22Rv1 (cell line): ENCODE data around the gene MERTK.

Source experiments
- H3K27ac ChIP-seq: fragments of 450-650 bp; 2 replicates; pipeline ENCODE4 v1.5.1; 2017
- ZFX ChIP-seq: fragments of 450-650 bp; IDR thresholded peaks from 2 replicates; pipeline ENCODE4 v1.6.1; 2017; ENCODE audit warnings: antibody characterized with exemption, borderline replicate concordance
- TF ChIP-seq, protein P1 (sequence below): fragments of 450-650 bp; IDR thresholded peaks from 2 replicates; pipeline ENCODE4 v1.5.1; 2017; ENCODE audit warnings: mild to moderate bottlenecking

The MERTK gene

DNA sequence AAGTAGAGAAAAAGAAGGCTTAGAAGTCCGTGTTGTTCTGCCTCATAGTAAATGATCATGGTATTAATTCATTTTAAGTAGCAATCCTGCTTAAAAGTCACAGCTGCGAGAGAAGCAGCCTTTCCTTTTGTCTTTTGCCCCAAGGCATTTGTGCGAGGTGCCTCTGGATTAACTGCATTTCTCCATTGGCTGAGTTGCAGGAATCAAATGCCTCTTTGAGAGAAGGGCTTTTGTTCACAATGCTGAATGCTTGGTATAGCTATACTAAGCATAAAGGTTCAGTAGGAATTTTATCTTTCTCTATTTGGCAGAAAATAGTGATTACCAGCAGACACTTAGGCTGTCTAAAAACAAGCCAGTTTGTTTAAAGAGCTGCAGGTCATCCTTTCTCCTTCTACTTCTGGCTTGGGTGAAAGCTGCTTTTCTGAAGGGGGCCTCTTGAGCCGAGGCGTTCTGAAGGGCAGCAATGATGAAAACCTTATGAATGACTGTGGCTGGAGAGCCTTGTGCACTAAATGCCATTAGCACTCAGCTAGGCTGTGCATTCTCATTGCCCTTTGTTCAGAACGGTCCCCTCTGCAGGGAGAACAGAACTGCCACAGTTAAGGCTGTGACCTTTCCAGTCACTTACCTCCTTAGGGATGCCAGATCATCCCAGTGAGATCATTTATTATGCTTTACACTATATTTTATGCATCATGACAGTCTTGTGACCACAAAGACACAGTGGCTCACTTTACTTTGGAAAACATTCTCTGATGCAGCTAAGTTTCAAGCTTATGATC is 87.9 kb downstream of the MERTK start:
- H3K27ac ChIP-seq, result no peak overlapping the region
- TF ChIP-seq, protein P1, sequence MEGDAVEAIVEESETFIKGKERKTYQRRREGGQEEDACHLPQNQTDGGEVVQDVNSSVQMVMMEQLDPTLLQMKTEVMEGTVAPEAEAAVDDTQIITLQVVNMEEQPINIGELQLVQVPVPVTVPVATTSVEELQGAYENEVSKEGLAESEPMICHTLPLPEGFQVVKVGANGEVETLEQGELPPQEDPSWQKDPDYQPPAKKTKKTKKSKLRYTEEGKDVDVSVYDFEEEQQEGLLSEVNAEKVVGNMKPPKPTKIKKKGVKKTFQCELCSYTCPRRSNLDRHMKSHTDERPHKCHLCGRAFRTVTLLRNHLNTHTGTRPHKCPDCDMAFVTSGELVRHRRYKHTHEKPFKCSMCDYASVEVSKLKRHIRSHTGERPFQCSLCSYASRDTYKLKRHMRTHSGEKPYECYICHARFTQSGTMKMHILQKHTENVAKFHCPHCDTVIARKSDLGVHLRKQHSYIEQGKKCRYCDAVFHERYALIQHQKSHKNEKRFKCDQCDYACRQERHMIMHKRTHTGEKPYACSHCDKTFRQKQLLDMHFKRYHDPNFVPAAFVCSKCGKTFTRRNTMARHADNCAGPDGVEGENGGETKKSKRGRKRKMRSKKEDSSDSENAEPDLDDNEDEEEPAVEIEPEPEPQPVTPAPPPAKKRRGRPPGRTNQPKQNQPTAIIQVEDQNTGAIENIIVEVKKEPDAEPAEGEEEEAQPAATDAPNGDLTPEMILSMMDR, result no peak
- no peak for TF ChIP-seq ZFX

- no peak for TF ChIP-seq ZFX
- TF ChIP-seq, protein P1, result no peak
- H3K27ac ChIP-seq, result no peak overlapping the region
These were observed 92.0 kb downstream of the MERTK start for GRCh38 chr2:111990375-111990774.

- no peak overlapping the region for H3K27ac ChIP-seq
- TF ChIP-seq, protein P1, result no peak
- no peak for TF ChIP-seq ZFX
These were observed 92.4 kb downstream of the MERTK start for GRCh38 chr2:111990856-111991255.

DNA sequence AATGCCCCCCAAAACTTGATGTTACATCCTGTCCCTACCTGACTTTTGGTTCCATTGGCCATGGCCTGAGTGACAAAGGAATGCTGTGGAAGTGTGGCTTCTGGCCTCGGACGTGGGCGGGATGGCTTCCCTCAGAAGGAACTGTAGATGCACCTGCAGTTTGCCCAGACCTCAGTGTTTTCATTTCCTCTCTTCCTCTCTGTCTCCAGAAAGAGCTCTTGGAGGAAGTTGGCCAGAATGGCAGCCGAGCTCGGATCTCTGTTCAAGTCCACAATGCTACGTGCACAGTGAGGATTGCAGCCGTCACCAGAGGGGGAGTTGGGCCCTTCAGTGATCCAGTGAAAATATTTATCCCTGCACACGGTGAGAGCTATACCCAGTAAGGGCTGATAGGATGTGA is 95.6 kb downstream of the MERTK start:
- H3K27ac ChIP-seq, result no peak overlapping the region
- TF ChIP-seq ZFX, result no peak
- TF ChIP-seq, protein P1, result no peak

DNA sequence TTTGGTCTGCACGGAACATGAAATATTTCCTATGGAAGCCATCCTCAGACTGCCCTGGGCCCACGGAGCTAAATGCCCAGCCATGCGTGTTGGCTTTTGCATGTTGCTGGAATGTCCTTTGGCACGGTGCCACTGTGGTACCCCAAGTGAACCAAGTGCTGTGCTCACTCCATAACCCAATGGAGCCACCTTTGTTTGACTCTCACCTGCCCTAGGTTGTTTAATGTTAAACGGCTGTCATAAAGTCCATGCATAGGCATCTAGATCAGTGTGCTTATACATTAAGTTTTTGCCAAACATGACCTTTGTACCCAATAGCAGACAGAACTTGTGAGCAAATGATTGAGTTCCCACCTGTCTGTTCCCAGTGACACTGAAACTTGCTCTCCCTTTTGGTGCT is 96.7 kb downstream of the MERTK start:
- TF ChIP-seq, protein P1, result no peak
- no peak overlapping the region for H3K27ac ChIP-seq

DNA sequence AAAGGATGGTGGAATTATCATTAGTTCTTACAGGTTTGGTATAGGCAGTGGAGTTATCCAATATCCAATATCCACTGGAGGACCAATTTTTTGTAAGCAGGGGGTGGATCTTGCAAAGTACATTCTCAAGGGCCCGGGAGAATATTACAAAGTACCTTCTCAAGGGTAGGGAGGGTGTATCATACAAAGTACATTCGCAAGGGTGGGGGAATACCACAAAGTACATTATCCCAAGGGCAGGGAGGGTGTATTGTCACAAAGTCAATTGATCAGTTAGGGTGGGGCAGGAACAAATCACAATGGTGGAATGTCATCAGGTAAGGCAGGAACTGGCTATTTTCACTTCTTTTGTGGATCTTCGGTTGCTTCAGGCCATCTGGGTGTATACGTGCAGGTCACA is 101.4 kb downstream of the MERTK start:
- H3K27ac ChIP-seq, result no peak overlapping the region
- TF ChIP-seq, protein P1, result no peak
- TF ChIP-seq ZFX, result no peak

DNA sequence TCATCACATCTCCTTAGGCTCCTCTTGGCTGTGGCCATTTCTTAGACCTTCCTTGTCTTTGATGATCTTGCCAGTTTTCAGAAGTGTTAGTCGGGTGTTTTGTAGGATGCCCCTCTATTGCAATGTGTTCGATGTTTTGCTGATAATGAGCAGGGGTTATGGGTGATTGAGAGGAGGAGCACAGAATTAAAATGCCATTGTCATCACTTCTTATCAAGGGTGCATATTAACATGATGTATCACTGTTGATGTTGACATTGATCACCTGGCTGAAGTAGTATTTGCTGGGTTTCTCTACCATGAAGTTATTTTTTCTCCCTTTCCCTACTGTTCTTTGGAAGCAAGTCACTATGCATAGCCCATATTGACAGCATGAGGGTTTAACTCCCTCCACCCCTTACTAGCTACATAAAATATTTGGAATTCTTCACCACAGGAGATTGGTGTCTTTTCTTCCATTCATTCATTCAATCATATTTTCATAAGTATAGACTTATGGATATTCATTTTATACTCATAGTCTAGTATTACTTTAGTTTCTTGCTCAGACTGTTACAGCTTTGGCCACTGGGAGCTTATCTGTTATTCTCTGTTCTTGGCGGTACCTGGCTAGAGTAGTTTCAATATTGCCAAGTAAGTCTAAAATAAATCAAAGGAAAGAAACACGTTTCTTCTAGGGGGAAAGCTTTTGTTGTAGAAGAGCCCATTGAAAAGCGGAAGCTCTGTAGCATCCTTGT is 102.2 kb downstream of the MERTK start:
- no peak overlapping the region for H3K27ac ChIP-seq

More for the DNA sequence above, 102.2 kb downstream of the MERTK start:
- TF ChIP-seq ZFX, result no peak
- TF ChIP-seq, protein P1, result no peak
